Endothelial cell (in vitro differentiated cells): Measurements from ENCODE around the gene ECHS1. TPM values are rescaled to one million over a fixed set of nuclear protein-coding genes. Genes with fewer than 3 reads are reported as not detected.
"Not testable (repeated sequence)": the region's sequence is repeated elsewhere in the genome, so short reads cannot be mapped to it uniquely, and the experiment has no call there.

ENCODE experiments used
- DNase-seq: peaks from one replicate; pipeline ENCODE4 v3.0.0; 2021; ENCODE audit warnings: low spot score
- H3K27ac Mint-ChIP-seq: one replicate; pipeline ENCODE4 v1.8.0; 2021; ENCODE audit warnings: mixed read lengths, inconsistent platforms; ENCODE audit not compliant: unreplicated experiment
- H3K27me3 Mint-ChIP-seq: one replicate; pipeline ENCODE4 v1.8.0; 2021; ENCODE audit warnings: mild to moderate bottlenecking, moderate library complexity, mixed read lengths, inconsistent platforms; ENCODE audit not compliant: unreplicated experiment
- H3K36me3 Mint-ChIP-seq: one replicate; pipeline ENCODE4 v1.8.0; 2021; ENCODE audit warnings: mild to moderate bottlenecking, low read depth, mixed read lengths, inconsistent platforms; ENCODE audit not compliant: unreplicated experiment
- H3K4me1 Mint-ChIP-seq: one replicate; pipeline ENCODE4 v1.8.0; 2021; ENCODE audit warnings: mild to moderate bottlenecking, mixed read lengths, inconsistent platforms; ENCODE audit not compliant: unreplicated experiment
- H3K4me3 Mint-ChIP-seq: one replicate; pipeline ENCODE4 v1.8.0; 2021; ENCODE audit warnings: mild to moderate bottlenecking, mixed read lengths, inconsistent platforms; ENCODE audit not compliant: unreplicated experiment
- H3K9me3 Mint-ChIP-seq: one replicate; pipeline ENCODE4 v1.8.0; 2021; ENCODE audit warnings: mixed read lengths, inconsistent platforms; ENCODE audit not compliant: unreplicated experiment
- total RNA-seq: library from RNA; stranded (reverse); fragmentation: NEBNext Ultra II Directional; extraction: Animal tissue kit (Norgen Biotek cat#: 25700); gene quantifications from one replicate; pipeline ENCODE4 v1.2.1, GENCODE V29; 2021; ENCODE audit not compliant: unreplicated experiment
- TF ChIP-seq, protein P1 (sequence below): fragments of 200-600 bp; sonication (generic); IDR thresholded peaks from one replicate; pipeline ENCODE4 v1.5.0; 2021; ENCODE audit warnings: antibody characterized with exemption; ENCODE audit not compliant: unreplicated experiment

ECHS1 gene
- total RNA-seq, 1 donor from 2014 or later: 69.6 TPM

DNA sequence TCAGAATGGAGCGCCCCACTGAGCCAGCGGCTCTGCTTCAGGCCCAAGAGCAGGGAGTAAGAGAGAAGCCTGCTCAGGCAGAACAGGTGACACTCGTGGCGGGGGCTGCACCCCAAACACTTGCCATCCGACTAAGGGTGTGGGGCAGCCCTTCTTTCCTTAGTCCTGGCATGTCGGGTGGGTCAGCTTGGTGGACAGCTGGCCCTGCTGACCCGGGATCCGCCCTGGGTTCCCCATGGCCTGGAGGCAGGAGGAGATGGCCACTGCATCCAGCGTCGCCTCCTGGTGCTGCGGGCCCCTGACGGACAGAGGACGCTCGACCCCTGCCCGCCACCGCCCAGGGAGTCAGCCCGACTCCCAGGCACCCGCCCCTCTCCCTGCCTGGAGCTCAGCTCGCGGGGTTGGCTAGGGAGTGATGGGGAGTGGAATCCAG is 4.7 kb upstream of the ECHS1 start:
- TF ChIP-seq, protein P1, sequence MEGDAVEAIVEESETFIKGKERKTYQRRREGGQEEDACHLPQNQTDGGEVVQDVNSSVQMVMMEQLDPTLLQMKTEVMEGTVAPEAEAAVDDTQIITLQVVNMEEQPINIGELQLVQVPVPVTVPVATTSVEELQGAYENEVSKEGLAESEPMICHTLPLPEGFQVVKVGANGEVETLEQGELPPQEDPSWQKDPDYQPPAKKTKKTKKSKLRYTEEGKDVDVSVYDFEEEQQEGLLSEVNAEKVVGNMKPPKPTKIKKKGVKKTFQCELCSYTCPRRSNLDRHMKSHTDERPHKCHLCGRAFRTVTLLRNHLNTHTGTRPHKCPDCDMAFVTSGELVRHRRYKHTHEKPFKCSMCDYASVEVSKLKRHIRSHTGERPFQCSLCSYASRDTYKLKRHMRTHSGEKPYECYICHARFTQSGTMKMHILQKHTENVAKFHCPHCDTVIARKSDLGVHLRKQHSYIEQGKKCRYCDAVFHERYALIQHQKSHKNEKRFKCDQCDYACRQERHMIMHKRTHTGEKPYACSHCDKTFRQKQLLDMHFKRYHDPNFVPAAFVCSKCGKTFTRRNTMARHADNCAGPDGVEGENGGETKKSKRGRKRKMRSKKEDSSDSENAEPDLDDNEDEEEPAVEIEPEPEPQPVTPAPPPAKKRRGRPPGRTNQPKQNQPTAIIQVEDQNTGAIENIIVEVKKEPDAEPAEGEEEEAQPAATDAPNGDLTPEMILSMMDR: no peak
- no peaks in the 10 kb centered on the region for H3K9me3 Mint-ChIP-seq
- H3K4me3 Mint-ChIP-seq: peak overlapping the region; percentile 83
- peaks cover 2% of the 10 kb centered on the region for H3K4me1 Mint-ChIP-seq
- no peak overlapping the region for H3K27ac Mint-ChIP-seq
- peaks cover 27% of the 10 kb centered on the region for H3K27me3 Mint-ChIP-seq
- DNase-seq: no peak
- no peaks in the 10 kb centered on the region for H3K36me3 Mint-ChIP-seq

DNA sequence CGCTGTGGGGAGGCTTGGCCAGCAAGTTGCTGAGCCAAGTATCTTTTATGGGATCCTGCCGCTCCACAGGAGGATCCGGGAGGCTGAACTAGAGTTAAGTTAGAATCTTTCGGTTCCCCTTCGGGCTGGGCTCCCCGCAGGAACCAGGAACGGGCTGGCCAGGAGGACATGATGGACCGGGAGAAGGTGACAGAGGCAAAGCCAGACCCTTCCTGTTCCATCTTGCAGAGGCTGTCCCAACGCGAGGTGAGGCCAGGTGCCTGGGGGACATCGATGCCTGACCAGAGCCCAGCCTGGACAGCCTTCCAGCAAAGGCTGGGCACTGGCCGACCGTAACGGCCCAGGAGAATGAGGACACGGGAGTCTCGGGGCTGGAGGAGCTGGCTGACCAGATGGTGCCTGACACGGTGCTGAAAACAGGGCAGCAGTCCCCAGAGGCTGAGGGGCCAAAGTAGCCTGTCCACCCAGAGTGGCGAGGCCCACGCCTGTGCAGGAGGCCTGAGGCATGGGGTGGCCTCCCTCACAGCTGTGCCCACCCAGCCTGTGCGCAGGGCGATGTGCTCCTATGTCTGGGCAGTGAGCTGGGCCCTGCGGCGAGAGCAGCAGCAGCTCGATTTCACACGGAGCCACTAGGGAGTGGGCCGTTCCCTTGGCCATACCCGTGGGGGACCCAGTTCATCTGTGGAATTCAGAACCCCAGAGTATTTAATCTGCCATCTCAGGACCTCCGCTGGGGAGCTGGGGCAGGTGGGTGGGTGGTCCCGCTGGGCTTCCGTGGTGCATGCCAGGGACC is 4.1 kb upstream of the ECHS1 start:
- Mint-ChIP-seq H3K4me3 (no peak overlapping the region), H3K9me3 (no peaks in the 10 kb centered on the region), H3K27ac (no peak overlapping the region), H3K36me3 (no peaks in the 10 kb centered on the region), H3K4me1 (peaks cover 2% of the 10 kb centered on the region), H3K27me3 (peaks cover 27% of the 10 kb centered on the region)
- no peak for DNase-seq
- TF ChIP-seq, protein P1: no peak

DNA sequence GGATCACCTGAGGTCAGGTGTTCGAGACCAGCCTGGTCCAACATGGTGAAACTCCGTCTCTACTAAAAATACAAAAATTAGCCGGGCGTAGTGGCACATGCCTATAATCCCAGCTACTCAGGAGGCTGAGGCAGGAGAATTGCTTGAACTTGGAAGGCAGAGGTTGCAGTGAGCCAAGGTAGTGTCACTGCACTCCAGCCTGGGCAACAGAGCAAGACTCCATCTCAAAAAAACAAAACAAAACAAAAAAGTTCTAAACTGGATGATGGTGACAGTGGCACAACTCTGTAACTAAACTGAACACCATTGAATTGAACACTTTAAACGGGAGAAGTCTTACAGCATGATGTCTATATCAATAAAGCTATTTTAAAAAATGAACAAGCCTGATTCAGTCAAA is 3.0 kb upstream of the ECHS1 start:
- H3K4me3 Mint-ChIP-seq: peak overlapping the region; percentile 79
- not testable (repeated sequence) for H3K36me3 Mint-ChIP-seq, H3K27ac Mint-ChIP-seq, DNase-seq, H3K9me3 Mint-ChIP-seq, H3K4me1 Mint-ChIP-seq
- peaks cover 27% of the 10 kb centered on the region for H3K27me3 Mint-ChIP-seq

DNA sequence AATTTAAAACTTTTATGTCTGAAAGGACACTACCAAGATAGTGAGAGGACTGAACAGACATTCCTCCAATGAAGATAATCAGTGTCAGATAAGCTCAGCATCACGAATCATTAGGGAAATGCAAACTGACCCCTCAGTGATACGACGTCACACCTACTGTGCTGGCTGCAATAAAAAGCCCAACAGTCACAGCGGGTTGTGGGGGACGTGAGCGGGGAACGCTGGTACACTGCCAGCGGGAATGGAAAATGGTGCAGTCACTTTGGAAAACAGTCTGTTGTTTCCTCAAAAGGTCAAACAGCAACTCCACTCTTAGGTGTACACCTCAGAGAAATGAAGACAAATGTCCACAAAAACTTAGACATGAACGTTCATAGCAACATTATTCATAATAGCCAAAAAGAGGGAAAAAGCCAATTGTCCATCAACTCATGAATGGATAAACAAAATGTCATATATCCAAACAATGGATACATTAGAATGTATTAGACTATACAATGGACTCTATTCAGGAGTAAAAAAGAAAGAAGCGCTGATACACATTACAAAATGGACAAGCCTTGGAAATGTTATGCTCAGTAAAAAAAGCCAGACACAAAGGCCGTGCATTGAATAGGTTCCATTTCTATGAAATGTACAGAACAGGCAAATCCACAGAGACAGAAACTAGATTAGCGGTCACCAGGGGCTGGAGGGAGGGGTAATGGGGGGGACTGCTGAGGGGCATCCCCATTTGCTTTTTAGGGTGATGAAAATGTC is 2.4 kb upstream of the ECHS1 start:
- H3K4me3 Mint-ChIP-seq: no peak overlapping the region
- H3K36me3 Mint-ChIP-seq: peaks cover 2% of the 10 kb centered on the region
- H3K27ac Mint-ChIP-seq: no peak overlapping the region
- peaks cover 4% of the 10 kb centered on the region for H3K4me1 Mint-ChIP-seq
- DNase-seq: no peak
- TF ChIP-seq, protein P1: no peak
- H3K27me3 Mint-ChIP-seq: peaks cover 25% of the 10 kb centered on the region
- H3K9me3 Mint-ChIP-seq: no peaks in the 10 kb centered on the region

DNA sequence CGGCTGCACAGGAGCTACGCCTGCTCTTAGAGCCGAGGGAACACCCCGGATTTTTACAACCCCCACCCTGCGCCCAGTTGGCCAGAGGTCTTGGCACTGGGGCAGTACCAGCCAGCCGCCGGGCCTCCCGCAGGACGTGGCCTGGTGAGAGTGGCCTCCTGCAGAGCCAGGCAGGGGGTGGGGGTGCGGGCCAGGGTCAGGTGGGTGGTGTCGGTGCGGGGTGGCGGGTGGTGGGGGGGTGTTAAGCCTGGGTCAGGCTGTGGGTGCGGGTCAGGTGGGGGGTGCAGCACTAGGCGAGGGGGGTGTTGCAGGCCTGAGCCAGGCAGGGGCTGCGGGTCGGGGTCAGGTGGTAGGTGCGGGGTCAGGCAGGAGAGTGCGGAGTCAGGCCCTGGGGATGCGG is 647 bp downstream of the ECHS1 start:
- peaks cover 17% of the 10 kb centered on the region for H3K36me3 Mint-ChIP-seq
- no peak overlapping the region for H3K4me3 Mint-ChIP-seq
- TF ChIP-seq, protein P1: no peak
- peaks cover 23% of the 10 kb centered on the region for H3K27me3 Mint-ChIP-seq
- H3K27ac Mint-ChIP-seq: no peak overlapping the region
- DNase-seq: no peak
- H3K4me1 Mint-ChIP-seq: peaks cover 4% of the 10 kb centered on the region
- H3K9me3 Mint-ChIP-seq: no peaks in the 10 kb centered on the region
